SK-N-SH treated with all-trans-retinoic acid at 6 μM for 48 hours (cell line): ENCODE results near the gene TRIM58.

Source experiments
- ATAC-seq: fragments of 200-7000 bp; cut with Tn5 transposase; 3 replicates; pipeline ENCODE4 v1.9.1; 2020; ENCODE audit warnings: mild to moderate bottlenecking, moderate library complexity
- ARNTL ChIP-seq: fragments of 450-650 bp; formaldehyde crosslinking; IDR thresholded peaks from 2 replicates; pipeline ENCODE4 v1.5.0; 2020; ENCODE audit warnings: low read depth, mild to moderate bottlenecking, moderate library complexity, borderline replicate concordance
- BACH2 ChIP-seq: fragments of 250-450 bp; sonication (Bioruptor Pico); IDR thresholded peaks from 2 replicates; pipeline ENCODE4 v1.9.0; 2021; ENCODE audit warnings: mild to moderate bottlenecking, borderline replicate concordance
- CSDC2 ChIP-seq: fragments of 250-450 bp; sonication (Bioruptor Pico); IDR thresholded peaks from 2 replicates; pipeline ENCODE4 v1.5.0; 2020; ENCODE audit warnings: mild to moderate bottlenecking, moderate library complexity
- ESRRG ChIP-seq: fragments of 250-450 bp; sonication (Bioruptor Pico); IDR thresholded peaks from 2 replicates; pipeline ENCODE4 v1.6.1; 2021; ENCODE audit warnings: mild to moderate bottlenecking
- GLIS3 ChIP-seq: fragments of 250-450 bp; sonication (Bioruptor Pico); IDR thresholded peaks from 2 replicates; pipeline ENCODE4 v1.5.0; 2020; ENCODE audit warnings: mild to moderate bottlenecking, moderate library complexity
- ISL1 ChIP-seq: fragments of 250-450 bp; sonication (Bioruptor Pico); IDR thresholded peaks from 2 replicates; pipeline ENCODE4 v2.1.2; 2022; ENCODE audit warnings: mild to moderate bottlenecking, moderate library complexity
- OSR1 ChIP-seq: fragments of 250-450 bp; sonication (Bioruptor Pico); IDR thresholded peaks from 2 replicates; pipeline ENCODE4 v1.8.0; 2022; ENCODE audit warnings: moderate library complexity, mild to moderate bottlenecking, inconsistent platforms
- RARB ChIP-seq: fragments of 250-450 bp; sonication (Bioruptor Pico); IDR thresholded peaks from 2 replicates; pipeline ENCODE4 v1.8.0; 2021; ENCODE audit warnings: mild to moderate bottlenecking, moderate library complexity
- SNAI2 ChIP-seq: fragments of 250-450 bp; sonication (Bioruptor Pico); IDR thresholded peaks from 2 replicates; pipeline ENCODE4 v1.5.0; 2020; ENCODE audit warnings: mild to moderate bottlenecking, moderate library complexity
- TCF4 ChIP-seq: fragments of 250-450 bp; sonication (Bioruptor Pico); IDR thresholded peaks from 2 replicates; pipeline ENCODE4 v1.8.0; 2021; ENCODE audit warnings: mild to moderate bottlenecking, moderate library complexity, borderline replicate concordance
- TOX ChIP-seq: fragments of 250-450 bp; sonication (Bioruptor Pico); IDR thresholded peaks from 2 replicates; pipeline ENCODE4 v1.8.0; 2021; ENCODE audit warnings: mild to moderate bottlenecking, moderate library complexity, borderline replicate concordance
- ZC3H10 ChIP-seq: fragments of 250-450 bp; sonication (Bioruptor Pico); IDR thresholded peaks from 2 replicates; pipeline ENCODE4 v1.5.1; 2021; ENCODE audit warnings: mild to moderate bottlenecking, moderate library complexity
- ZFP3 ChIP-seq: fragments of 250-450 bp; sonication (Bioruptor Pico); IDR thresholded peaks from 2 replicates; pipeline ENCODE4 v1.5.0; 2020; ENCODE audit warnings: mild to moderate bottlenecking, moderate library complexity
- ZFP30 ChIP-seq: fragments of 450-650 bp; formaldehyde crosslinking; IDR thresholded peaks from 2 replicates; pipeline ENCODE4 v1.5.0; 2022; ENCODE audit warnings: mild to moderate bottlenecking, moderate library complexity
- ZNF565 ChIP-seq: fragments of 450-650 bp; formaldehyde crosslinking; conservative IDR thresholded peaks from 2 replicates; pipeline ENCODE4 v1.5.0; 2020; ENCODE audit warnings: low read depth, mild to moderate bottlenecking, moderate library complexity
- ZNF70 ChIP-seq: fragments of 450-650 bp; formaldehyde crosslinking; IDR thresholded peaks from 2 replicates; pipeline ENCODE4 v1.5.0; 2020; ENCODE audit warnings: mild to moderate bottlenecking, moderate library complexity
- ZNF8 ChIP-seq: fragments of 450-650 bp; formaldehyde crosslinking; IDR thresholded peaks from 2 replicates; pipeline ENCODE4 v1.5.0; 2020; ENCODE audit warnings: mild to moderate bottlenecking, moderate library complexity
- TF ChIP-seq, protein P1 (sequence below): fragments of 250-450 bp; sonication (Bioruptor Pico); IDR thresholded peaks from 2 replicates; pipeline ENCODE4 v1.5.1; 2021; ENCODE audit warnings: mild to moderate bottlenecking, moderate library complexity
- TF ChIP-seq, protein P2 (sequence below): fragments of 250-450 bp; sonication (Bioruptor Pico); IDR thresholded peaks from 2 replicates; pipeline ENCODE4 v1.8.0; 2021; ENCODE audit warnings: low read depth, mild to moderate bottlenecking, moderate library complexity, borderline replicate concordance
- TF ChIP-seq, protein P3 (sequence below): fragments of 250-450 bp; sonication (Bioruptor Pico); IDR thresholded peaks from 2 replicates; pipeline ENCODE4 v1.5.1; 2020; ENCODE audit warnings: low read depth, mild to moderate bottlenecking, moderate library complexity
- TF ChIP-seq, protein P4 (sequence below): fragments of 250-450 bp; sonication (Bioruptor Pico); IDR thresholded peaks from 2 replicates; pipeline ENCODE4 v1.8.0; 2020; ENCODE audit warnings: mild to moderate bottlenecking, moderate library complexity, borderline replicate concordance
- TF ChIP-seq, protein P5 (sequence below): fragments of 250-450 bp; sonication (Bioruptor Pico); IDR thresholded peaks from 2 replicates; pipeline ENCODE4 v1.5.0; 2020; ENCODE audit warnings: mild to moderate bottlenecking, moderate library complexity

The TRIM58 gene

DNA sequence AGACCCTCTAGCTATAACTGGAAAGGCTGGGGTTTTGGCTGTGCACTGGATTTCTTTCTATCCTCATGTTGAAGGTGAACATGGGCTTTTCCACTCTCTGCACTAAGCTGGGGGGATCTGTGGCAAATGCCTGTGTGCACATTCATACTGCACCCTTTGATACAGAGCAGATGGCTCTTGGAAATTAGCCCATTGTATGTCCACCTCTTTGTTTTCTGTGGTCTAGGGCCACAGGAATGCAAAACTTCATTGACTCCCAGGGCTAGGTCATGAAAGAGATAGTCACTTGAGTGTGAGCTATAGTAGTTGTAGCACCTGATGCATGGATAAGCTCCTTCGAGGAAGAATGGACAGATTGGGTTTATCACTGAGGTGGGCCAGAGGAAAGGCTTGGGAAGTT, 27.3 kb upstream of the TRIM58 start (continued):
- TF ChIP-seq ZFP30 (CRISPR knock-in tag) = no peak
- TF ChIP-seq ZC3H10 = no peak
- TF ChIP-seq ZNF565 (CRISPR knock-in tag) = no peak
- TF ChIP-seq SNAI2 = no peak
- TF ChIP-seq, protein P1, sequence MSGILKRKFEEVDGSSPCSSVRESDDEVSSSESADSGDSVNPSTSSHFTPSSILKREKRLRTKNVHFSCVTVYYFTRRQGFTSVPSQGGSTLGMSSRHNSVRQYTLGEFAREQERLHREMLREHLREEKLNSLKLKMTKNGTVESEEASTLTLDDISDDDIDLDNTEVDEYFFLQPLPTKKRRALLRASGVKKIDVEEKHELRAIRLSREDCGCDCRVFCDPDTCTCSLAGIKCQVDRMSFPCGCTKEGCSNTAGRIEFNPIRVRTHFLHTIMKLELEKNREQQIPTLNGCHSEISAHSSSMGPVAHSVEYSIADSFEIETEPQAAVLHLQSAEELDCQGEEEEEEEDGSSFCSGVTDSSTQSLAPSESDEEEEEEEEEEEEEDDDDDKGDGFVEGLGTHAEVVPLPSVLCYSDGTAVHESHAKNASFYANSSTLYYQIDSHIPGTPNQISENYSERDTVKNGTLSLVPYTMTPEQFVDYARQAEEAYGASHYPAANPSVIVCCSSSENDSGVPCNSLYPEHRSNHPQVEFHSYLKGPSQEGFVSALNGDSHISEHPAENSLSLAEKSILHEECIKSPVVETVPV (CRISPR knock-in tag) = no peak
- TF ChIP-seq ZNF8 = no peak
- TF ChIP-seq ESRRG = no peak

DNA sequence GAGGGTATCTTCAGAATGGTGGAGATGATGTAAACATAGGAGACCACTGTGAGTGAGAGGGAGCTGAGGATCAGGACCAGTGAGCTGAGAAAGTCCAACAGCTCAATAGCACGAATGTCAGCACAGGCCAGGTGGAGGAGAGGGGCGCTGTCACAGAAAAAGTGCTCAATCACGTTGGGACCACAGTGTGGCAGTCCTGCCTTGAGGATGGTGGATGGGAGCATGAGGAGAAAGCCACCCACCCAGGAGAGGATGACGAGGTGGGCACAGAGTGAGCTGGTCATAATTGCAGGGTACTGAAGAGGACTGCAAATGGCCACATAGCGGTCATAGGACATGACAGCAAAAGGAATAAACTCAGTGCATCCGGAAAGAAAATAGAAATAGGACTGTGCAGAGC, 23.4 kb upstream of the TRIM58 start:
- no peak for ATAC-seq
- no peak for TF ChIP-seq ARNTL (CRISPR knock-in tag)
- TF ChIP-seq, protein P2, sequence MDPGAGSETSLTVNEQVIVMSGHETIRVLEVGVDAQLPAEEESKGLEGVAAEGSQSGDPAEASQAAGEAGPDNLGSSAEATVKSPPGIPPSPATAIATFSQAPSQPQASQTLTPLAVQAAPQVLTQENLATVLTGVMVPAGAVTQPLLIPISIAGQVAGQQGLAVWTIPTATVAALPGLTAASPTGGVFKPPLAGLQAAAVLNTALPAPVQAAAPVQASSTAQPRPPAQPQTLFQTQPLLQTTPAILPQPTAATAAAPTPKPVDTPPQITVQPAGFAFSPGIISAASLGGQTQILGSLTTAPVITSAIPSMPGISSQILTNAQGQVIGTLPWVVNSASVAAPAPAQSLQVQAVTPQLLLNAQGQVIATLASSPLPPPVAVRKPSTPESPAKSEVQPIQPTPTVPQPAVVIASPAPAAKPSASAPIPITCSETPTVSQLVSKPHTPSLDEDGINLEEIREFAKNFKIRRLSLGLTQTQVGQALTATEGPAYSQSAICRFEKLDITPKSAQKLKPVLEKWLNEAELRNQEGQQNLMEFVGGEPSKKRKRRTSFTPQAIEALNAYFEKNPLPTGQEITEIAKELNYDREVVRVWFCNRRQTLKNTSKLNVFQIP (CRISPR knock-in tag) = no peak
- TF ChIP-seq CSDC2 (CRISPR knock-in tag) = no peak
- TF ChIP-seq ZFP3 = no peak
- TF ChIP-seq TCF4 (CRISPR knock-in tag) = no peak
- TF ChIP-seq ZFP30 (CRISPR knock-in tag) = no peak
- TF ChIP-seq SNAI2 = no peak
- TF ChIP-seq BACH2 (CRISPR knock-in tag) = no peak
- no peak for TF ChIP-seq OSR1 (CRISPR knock-in tag)
- TF ChIP-seq, protein P3, sequence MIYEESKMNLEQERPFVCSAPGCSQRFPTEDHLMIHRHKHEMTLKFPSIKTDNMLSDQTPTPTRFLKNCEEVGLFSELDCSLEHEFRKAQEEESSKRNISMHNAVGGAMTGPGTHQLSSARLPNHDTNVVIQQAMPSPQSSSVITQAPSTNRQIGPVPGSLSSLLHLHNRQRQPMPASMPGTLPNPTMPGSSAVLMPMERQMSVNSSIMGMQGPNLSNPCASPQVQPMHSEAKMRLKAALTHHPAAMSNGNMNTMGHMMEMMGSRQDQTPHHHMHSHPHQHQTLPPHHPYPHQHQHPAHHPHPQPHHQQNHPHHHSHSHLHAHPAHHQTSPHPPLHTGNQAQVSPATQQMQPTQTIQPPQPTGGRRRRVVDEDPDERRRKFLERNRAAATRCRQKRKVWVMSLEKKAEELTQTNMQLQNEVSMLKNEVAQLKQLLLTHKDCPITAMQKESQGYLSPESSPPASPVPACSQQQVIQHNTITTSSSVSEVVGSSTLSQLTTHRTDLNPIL (CRISPR knock-in tag) = no peak
- no peak for TF ChIP-seq ZNF565 (CRISPR knock-in tag)
- no peak for TF ChIP-seq RARB (CRISPR knock-in tag)
- no peak for TF ChIP-seq ISL1 (CRISPR knock-in tag)
- TF ChIP-seq, protein P4, sequence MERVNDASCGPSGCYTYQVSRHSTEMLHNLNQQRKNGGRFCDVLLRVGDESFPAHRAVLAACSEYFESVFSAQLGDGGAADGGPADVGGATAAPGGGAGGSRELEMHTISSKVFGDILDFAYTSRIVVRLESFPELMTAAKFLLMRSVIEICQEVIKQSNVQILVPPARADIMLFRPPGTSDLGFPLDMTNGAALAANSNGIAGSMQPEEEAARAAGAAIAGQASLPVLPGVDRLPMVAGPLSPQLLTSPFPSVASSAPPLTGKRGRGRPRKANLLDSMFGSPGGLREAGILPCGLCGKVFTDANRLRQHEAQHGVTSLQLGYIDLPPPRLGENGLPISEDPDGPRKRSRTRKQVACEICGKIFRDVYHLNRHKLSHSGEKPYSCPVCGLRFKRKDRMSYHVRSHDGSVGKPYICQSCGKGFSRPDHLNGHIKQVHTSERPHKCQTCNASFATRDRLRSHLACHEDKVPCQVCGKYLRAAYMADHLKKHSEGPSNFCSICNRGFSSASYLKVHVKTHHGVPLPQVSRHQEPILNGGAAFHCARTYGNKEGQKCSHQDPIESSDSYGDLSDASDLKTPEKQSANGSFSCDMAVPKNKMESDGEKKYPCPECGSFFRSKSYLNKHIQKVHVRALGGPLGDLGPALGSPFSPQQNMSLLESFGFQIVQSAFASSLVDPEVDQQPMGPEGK = no peak
- TF ChIP-seq, protein P1 (CRISPR knock-in tag) = no peak
- TF ChIP-seq ZNF8 = no peak

DNA sequence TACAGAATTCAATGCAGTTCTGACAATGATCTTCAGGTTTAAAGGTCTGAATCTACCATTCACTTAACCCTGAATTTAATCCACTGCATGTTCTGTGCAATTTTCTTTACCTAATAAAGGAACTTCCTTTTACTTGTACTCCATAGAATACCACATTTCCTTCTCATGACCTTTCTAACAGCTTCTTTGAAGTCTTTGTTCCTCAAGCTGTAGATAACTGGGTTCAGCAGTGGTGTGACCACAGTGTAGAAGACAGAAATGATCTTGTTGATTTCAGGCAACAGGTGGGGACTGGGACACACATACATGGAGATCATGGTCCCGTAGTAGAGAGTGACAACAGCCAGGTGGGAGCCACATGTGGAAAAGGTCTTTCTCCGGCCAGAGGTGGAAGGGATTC, 16.2 kb upstream of the TRIM58 start:
- TF ChIP-seq ESRRG (no peak), RARB (CRISPR knock-in tag) (no peak), TOX (CRISPR knock-in tag) (no peak), ZNF70 (CRISPR knock-in tag) (no peak), SNAI2 (no peak), GLIS3 (CRISPR knock-in tag) (no peak), TCF4 (CRISPR knock-in tag) (no peak), ISL1 (CRISPR knock-in tag) (no peak), BACH2 (CRISPR knock-in tag) (no peak), ZFP30 (CRISPR knock-in tag) (no peak)
- TF ChIP-seq, protein P5, sequence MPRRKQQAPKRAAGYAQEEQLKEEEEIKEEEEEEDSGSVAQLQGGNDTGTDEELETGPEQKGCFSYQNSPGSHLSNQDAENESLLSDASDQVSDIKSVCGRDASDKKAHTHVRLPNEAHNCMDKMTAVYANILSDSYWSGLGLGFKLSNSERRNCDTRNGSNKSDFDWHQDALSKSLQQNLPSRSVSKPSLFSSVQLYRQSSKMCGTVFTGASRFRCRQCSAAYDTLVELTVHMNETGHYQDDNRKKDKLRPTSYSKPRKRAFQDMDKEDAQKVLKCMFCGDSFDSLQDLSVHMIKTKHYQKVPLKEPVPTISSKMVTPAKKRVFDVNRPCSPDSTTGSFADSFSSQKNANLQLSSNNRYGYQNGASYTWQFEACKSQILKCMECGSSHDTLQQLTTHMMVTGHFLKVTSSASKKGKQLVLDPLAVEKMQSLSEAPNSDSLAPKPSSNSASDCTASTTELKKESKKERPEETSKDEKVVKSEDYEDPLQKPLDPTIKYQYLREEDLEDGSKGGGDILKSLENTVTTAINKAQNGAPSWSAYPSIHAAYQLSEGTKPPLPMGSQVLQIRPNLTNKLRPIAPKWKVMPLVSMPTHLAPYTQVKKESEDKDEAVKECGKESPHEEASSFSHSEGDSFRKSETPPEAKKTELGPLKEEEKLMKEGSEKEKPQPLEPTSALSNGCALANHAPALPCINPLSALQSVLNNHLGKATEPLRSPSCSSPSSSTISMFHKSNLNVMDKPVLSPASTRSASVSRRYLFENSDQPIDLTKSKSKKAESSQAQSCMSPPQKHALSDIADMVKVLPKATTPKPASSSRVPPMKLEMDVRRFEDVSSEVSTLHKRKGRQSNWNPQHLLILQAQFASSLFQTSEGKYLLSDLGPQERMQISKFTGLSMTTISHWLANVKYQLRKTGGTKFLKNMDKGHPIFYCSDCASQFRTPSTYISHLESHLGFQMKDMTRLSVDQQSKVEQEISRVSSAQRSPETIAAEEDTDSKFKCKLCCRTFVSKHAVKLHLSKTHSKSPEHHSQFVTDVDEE = no peak
- TF ChIP-seq, protein P1 (CRISPR knock-in tag) = no peak
- TF ChIP-seq, protein P4 = no peak
- ATAC-seq = no peak
